Keratinocyte (primary cell): ENCODE data around the gene ICAM2. TPM values are rescaled to one million over a fixed set of nuclear protein-coding genes. Genes with fewer than 3 reads are reported as not detected.

Source experiments
- DNase-seq: peaks from one replicate; pipeline ENCODE4 v3.0.0-alpha.2; 2011; ENCODE audit warnings: low read depth, missing footprints, low spot score
- FAIRE-seq: peaks from 2 replicates; lab custom pipeline; 2011; peaks lifted over from hg19 to GRCh38; lab: Jason Lieb, UNC
- H2AFZ ChIP-seq: 2 replicates; pipeline ENCODE4 v1.6.0; 2012; ENCODE audit warnings: low read length, control low read depth, inconsistent platforms; ENCODE audit not compliant: control insufficient read depth
- H3K27ac ChIP-seq: 2 replicates; pipeline ENCODE4 v1.5.1; 2011; ENCODE audit warnings: low read length; ENCODE audit not compliant: control insufficient read depth, insufficient read depth
- H3K27me3 ChIP-seq: 3 replicates; pipeline ENCODE4 v1.6.0; 2011; ENCODE audit warnings: low read length; ENCODE audit not compliant: control insufficient read depth, insufficient read depth; ENCODE audit errors: extremely low read depth
- H3K36me3 ChIP-seq, 2 experiments: 2 replicates in 1 of 2; 3 replicates in 1 of 2; pipeline ENCODE4 v1.5.1; 2011; ENCODE audit warnings: low read length in 2 of 2, mild to moderate bottlenecking in 1 of 2; ENCODE audit not compliant: control insufficient read depth in 2 of 2, insufficient read depth in 2 of 2; ENCODE audit errors: extremely low read depth in 1 of 2
- H3K4me1 ChIP-seq: 3 replicates; pipeline ENCODE4 v1.5.1; 2011; ENCODE audit warnings: low read length; ENCODE audit not compliant: control insufficient read depth, insufficient read depth; ENCODE audit errors: extremely low read depth
- H3K4me2 ChIP-seq: 3 replicates; pipeline ENCODE4 v1.6.0; 2011; ENCODE audit warnings: low read depth, low read length; ENCODE audit not compliant: control insufficient read depth, insufficient read depth; ENCODE audit errors: extremely low read depth
- H3K4me3 ChIP-seq, 3 experiments: fragments of 200-600 bp in 1 of 3; sonication (generic) in 1 of 3; 2 replicates in 2 of 3; 3 replicates in 1 of 3; pipeline ENCODE4 v1.5.1; 2011 to 2016; ENCODE audit warnings: low read length in 3 of 3, mild to moderate bottlenecking in 3 of 3, control low read depth in 2 of 3, inconsistent platforms in 1 of 3, low read depth in 1 of 3, mixed read lengths in 1 of 3, mixed run types in 1 of 3, moderate library complexity in 1 of 3; ENCODE audit not compliant: control insufficient read depth in 2 of 3, insufficient read depth in 2 of 3; ENCODE audit errors: extremely low read depth in 1 of 3
- H3K79me2 ChIP-seq: 2 replicates; pipeline ENCODE4 v1.6.0; 2012; ENCODE audit warnings: low read length; ENCODE audit not compliant: control insufficient read depth, insufficient read depth
- H3K9ac ChIP-seq: 3 replicates; pipeline ENCODE4 v1.6.0; 2011; ENCODE audit warnings: low read length; ENCODE audit not compliant: control insufficient read depth, insufficient read depth; ENCODE audit errors: extremely low read depth
- H3K9me1 ChIP-seq: 3 replicates; pipeline ENCODE4 v1.6.0; 2011; ENCODE audit warnings: low read length; ENCODE audit not compliant: control insufficient read depth, insufficient read depth; ENCODE audit errors: extremely low read depth
- H3K9me3 ChIP-seq: 2 replicates; pipeline ENCODE4 v1.5.1; 2012; ENCODE audit warnings: low read depth, low read length; ENCODE audit not compliant: control insufficient read depth
- H4K20me1 ChIP-seq: 3 replicates; pipeline ENCODE4 v1.6.0; 2011; ENCODE audit warnings: low read length; ENCODE audit not compliant: control insufficient read depth, insufficient read depth; ENCODE audit errors: extremely low read depth
- CTCF ChIP-seq, 3 experiments: IDR thresholded peaks in 1 of 3; conservative IDR thresholded peaks in 1 of 3; optimal IDR thresholded peaks in 1 of 3; 2 replicates in 2 of 3; 3 replicates in 1 of 3; pipeline versions ENCODE3 to v1.5.1; 2011; ENCODE audit warnings: low read length in 3 of 3, mild to moderate bottlenecking in 3 of 3, moderate library complexity in 2 of 3, control low read depth in 1 of 3, inconsistent platforms in 1 of 3; ENCODE audit not compliant: insufficient read depth in 2 of 3; ENCODE audit errors: extremely low read depth in 1 of 3
- EZH2 ChIP-seq: IDR thresholded peaks from one replicate; pipeline ENCODE4 v1.6.1; 2012; ENCODE audit warnings: inconsistent platforms, mild to moderate bottlenecking, low read length, moderate library complexity
- dilution Hi-C: fragments of 300-500 bp; cut with MboI; formaldehyde crosslinking; loops from one replicate; pipeline ENCODE4 v1.7.0; 2020; ENCODE audit warnings: low sequenced_read_pairs; ENCODE audit not compliant: extremely low pct_ligation_motif_present
- polyA plus RNA-seq, 5 experiments: library from polyadenylated mRNA; depleted of rRNA in 3 of 5; stranded (reverse) in 3 of 5; stranded (forward) in 1 of 5; unstranded in 1 of 5; fragments of >200 nt; gene quantifications; 1 replicate in 1 of 5; 2 replicates in 3 of 5; 3 replicates in 1 of 5; pipeline versions ENCODE4 v1.2.1 to v1.2.3, GENCODE V29; 2011 to 2012; ENCODE audit warnings: missing spikeins in 2 of 5, low read depth in 1 of 5, low replicate concordance in 1 of 5

The ICAM2 gene
- polyA plus RNA-seq, 1 donor (not counting 4 experiments of a cell fraction or from before 2014, with no cell fraction given), result 0.09 TPM

GRCh38 chr17:64039106-64039400 lies 18.6 kb upstream of the ICAM2 start:
- dilution Hi-C loops, result no loop called here
- H3K27me3 ChIP-seq, result no peaks in the 10 kb centered on the region
- H3K27ac ChIP-seq, result no peak overlapping the region
- H4K20me1 ChIP-seq, result no peaks in the 10 kb centered on the region
- H3K9me1 ChIP-seq, result no peaks in the 10 kb centered on the region
- H3K4me1 ChIP-seq, result no peaks in the 10 kb centered on the region
- no peak for TF ChIP-seq EZH2
- no peak for TF ChIP-seq CTCF (optimal IDR thresholded peaks at IDR 0.05 in 1 of 3, IDR thresholded peaks at IDR 0.05 in 1 of 3, conservative IDR thresholded peaks at IDR 0.05 in 1 of 3; ENCODE audit: extremely low read depth in 1 of 3, insufficient read depth in 2 of 3, low read length in 3 of 3)
- no peak overlapping the region for H2AFZ ChIP-seq
- peaks cover 0 to 23% of the 10 kb centered on the region in 2 experiments for H3K36me3 ChIP-seq
- FAIRE-seq (no peak), DNase-seq (no peak)
- no peaks in the 10 kb centered on the region for H3K79me2 ChIP-seq
- no peak overlapping the region for H3K4me2 ChIP-seq
- H3K9ac ChIP-seq, result no peak overlapping the region
- no peak overlapping the region for H3K4me3 ChIP-seq
- no peaks in the 10 kb centered on the region for H3K9me3 ChIP-seq

GRCh38 chr17:64038331-64039105 lies 18.1 kb upstream of the ICAM2 start:
- no peaks in the 10 kb centered on the region for H3K9me3 ChIP-seq
- peaks cover 0 to 20% of the 10 kb centered on the region in 2 experiments for H3K36me3 ChIP-seq
- H4K20me1 ChIP-seq, result no peaks in the 10 kb centered on the region
- no peak overlapping the region for H3K4me2 ChIP-seq
- no peaks in the 10 kb centered on the region for H3K79me2 ChIP-seq
- dilution Hi-C loops, result no loop called here
- no peaks in the 10 kb centered on the region for H3K9me1 ChIP-seq
- H3K27me3 ChIP-seq, result no peaks in the 10 kb centered on the region
- no peak overlapping the region for H2AFZ ChIP-seq
- no peaks in the 10 kb centered on the region for H3K4me1 ChIP-seq
- TF ChIP-seq CTCF (optimal IDR thresholded peaks at IDR 0.05 in 1 of 3, IDR thresholded peaks at IDR 0.05 in 1 of 3, conservative IDR thresholded peaks at IDR 0.05 in 1 of 3; ENCODE audit: extremely low read depth in 1 of 3, insufficient read depth in 2 of 3, low read length in 3 of 3) (no peak), EZH2 (no peak)
- H3K4me3 ChIP-seq, result no peak overlapping the region
- H3K9ac ChIP-seq, result no peak overlapping the region
- no peak for FAIRE-seq
- no peak for DNase-seq
- no peak overlapping the region for H3K27ac ChIP-seq
